HG02798 (cell line): Measurements from ENCODE around the gene FAM72D.
"Not testable (repeated sequence)": the region's sequence is repeated elsewhere in the genome, so short reads cannot be mapped to it uniquely, and the experiment has no call there.

Experiments
- ATAC-seq: cut with Tn5 transposase; IDR thresholded peaks from one replicate; pipeline ENCODE4 v1.9.1; 2021; ENCODE audit warnings: mild to moderate bottlenecking; ENCODE audit not compliant: unreplicated experiment, poor library complexity

Gene FAM72D

DNA sequence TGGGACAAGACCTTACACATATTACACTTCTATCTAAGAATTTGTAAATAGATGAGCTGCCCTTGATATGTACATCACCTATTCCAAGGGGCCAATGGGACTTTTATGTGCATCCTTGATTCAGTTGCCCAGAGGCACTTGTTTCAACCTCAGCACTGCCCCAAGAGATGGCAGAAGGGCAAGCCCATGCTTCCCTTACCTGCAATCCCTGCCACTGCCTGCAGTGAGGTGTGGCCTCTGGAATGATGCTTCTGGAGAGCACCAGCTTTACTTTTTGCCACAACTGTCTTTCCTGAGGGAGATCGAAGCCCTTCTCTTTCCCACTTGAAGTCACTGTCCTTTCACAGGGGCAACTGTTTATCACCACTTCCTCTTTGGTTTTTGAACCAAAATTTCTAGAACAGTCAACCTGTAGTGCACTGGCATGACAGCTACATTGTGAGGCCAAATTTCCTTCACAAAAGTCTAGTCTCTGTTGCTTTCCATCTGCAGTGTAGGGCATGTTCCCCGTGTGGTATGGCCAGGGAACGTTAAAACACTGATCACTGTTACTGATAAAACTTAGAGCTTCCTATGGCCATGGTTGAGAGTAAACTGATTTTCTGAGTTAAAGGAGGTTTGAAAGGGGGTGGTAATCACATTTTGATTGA lies 48.6 kb downstream of the FAM72D start:
- not testable (repeated sequence) for ATAC-seq

DNA sequence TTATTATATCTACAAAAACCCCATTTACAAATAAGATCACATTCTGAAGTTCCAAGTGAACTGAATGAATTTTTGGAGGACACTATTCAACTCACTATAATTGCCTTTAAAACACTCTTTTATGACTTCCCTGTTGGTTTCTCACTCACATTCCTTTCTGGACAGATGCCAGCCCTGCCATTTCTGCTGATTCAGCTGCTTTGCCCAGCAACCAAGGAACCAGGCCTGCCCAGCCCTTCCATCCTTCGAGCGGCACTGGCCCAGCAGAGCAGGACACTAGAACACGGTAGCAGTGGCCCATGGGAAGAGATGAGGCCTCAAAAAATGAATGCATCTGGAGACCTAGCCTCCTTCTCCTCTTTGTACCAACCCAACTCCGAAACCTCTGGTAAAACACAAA lies 50.5 kb downstream of the FAM72D start:
- not testable (repeated sequence) for ATAC-seq

DNA sequence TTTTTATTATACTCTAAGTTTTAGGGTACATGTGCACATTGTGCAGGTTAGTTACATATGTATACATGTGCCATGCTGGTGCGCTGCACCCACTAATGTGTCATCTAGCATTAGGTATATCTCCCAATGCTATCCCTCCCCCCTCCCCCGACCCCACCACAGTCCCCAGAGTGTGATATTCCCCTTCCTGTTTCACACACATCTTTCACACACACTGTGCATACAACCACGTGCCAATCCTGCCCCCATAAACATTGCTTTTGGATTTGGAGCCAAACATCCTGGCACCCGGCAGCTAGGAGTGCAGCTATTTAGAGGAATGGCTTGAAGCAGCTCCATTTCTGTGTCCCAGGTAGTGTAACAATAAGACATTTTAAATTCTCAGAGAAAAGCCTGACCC lies 51.4 kb downstream of the FAM72D start:
- ATAC-seq: not testable (repeated sequence)

DNA sequence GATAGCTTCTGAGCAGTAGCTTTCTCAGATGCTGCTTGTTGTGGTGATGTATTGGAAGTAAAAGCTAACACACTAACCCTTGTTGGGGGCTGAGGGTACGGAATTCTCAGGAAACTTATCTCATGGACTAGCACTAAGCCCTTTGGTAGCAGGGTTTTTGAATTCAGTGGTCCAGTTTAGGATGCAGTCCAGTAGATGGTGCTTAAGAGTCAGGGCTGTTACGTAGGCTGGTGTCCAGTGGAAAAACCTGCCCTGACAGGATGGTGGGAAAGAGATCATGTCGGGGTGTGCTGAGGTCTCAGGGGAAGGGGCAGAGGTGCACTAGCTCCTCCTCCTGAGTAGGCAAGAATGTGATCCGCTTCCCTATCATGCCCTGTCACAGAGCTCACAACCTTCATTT lies 59.6 kb downstream of the FAM72D start:
- not testable (repeated sequence) for ATAC-seq

DNA sequence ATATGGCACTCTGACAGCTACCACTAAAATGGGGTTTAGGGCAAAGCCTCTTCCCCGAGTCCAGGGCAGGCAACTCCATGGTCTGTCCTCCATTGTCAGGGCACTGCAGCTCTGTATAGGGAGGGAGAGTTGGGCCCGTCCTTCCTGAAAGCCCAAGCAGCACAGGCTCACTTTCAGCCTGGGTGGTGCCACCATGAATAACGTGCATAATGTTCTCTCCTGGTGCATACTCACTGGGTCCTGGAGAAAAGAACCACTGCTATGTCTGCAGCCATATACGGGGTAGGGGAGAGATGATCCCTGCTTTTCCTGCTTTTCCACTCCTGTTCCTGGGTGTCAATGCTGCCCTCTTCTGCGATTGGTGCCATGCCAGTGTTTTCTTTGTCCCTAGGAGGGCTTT lies 60.1 kb downstream of the FAM72D start:
- ATAC-seq: not testable (repeated sequence)

DNA sequence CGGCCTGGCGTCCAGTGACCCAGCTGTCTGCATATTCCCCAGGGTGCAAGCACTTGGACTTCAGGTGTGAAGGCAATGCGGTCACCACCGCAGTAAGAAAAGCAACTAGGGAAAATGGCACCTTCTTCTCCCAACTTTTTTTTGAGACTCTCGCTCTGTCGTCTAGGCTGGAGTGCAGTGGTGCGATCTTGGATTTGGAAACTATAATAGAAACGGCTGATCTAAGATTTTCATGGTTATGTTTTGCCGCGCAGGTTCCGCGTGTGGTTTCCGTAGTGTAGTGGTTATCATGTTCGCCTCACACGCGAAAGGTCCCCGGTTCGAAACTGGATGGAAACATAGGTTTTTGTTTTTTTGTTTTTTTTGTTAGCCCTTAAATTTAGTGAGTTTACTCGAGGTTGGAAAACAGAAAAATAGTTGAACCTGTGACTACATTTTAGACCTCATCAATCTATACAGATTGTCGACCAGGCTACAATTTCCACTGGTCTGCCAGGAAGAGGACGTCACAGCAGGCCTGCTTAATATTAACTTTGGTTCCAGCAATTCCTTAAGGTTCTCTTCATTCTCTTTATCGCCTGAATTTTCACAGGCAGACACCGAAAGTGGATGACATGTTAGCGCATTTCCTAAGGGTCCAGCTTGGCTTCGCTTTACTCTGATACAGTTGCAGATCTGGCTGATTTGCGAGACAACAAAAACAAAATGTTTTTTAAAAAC lies 61.3 kb downstream of the FAM72D start:
- peak; percentile 54 for ATAC-seq

DNA sequence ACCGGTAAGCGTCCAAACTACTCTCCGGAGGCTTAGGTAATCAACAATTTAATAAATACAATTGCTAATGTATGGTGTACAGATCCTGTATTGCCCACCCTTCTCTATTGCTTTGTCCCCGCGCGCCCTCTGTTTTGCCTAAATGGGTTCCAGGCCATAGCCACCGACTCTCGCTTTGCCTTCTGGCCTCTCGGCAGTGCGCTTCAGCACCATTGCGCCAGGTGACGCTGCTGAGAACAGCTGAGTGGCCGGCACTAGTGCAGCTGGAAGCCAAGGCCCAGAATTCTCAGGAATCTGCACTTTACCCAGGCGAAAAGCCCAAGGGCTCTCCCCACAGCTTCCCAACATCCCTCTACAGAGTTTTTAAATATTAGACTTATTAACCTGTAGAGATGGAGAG lies 61.9 kb downstream of the FAM72D start:
- ATAC-seq: peak; percentile 54

DNA sequence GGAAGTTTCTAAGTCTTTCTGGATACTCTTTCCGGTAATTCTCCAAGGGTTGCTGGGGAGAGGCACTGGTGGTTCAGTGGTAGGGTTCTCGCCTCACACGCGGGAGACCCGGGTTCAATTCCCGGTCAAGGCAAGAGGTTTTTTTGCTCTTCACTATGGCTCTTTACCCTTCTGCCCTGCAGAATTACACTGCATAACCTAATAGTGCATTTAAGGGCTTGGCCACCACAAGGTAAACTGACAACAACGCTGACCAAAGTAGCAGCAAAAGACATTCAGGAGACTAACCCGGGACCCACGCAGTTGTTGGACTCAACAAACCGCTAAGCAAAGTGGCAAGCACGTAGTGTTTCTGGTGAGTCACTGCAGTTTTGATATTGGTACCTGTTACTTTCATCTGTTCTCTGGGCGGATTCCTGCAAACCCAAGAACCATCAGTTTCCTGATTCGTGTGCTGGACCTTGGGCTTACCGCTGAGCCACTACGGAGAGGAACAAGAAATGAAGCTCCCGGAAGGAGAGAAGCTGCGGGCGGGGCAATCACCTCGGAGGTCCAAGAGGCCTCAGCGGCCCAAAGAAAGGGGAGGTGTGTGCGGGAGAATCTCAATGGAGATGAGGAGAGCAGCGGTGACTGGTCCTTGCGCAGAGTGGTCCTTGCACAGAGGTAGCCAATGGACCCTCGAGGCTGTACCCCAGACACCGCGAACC lies 65.4 kb downstream of the FAM72D start:
- ATAC-seq: peak; percentile 69
